Breast epithelium (tissue), 4 donors: ENCODE results near the gene B4GALNT3. TPM values are rescaled to one million over a fixed set of nuclear protein-coding genes. Genes with fewer than 3 reads are reported as not detected.

Experiments
- DNase-seq, 2 donors: peaks; one replicate each; pipeline ENCODE4 v3.0.0-alpha.2; 2019; ENCODE audit warnings: low spot score in 2 of 2
- H3K27ac ChIP-seq, 2 donors: fragments of 200-600 bp; sonication (generic) in 1 of 2; one replicate each; pipeline ENCODE4 v1.5.1; 2016 to 2019; ENCODE audit warnings: mild to moderate bottlenecking in 1 of 2
- H3K27me3 ChIP-seq, 2 donors: fragments of 200-600 bp; sonication (generic) in 1 of 2; one replicate each; pipeline versions ENCODE4 v1.5.1 to v1.6.0; 2017 to 2019; ENCODE audit warnings: control low read depth in 1 of 2, mild to moderate bottlenecking in 1 of 2
- H3K36me3 ChIP-seq: fragments of 200-600 bp; one replicate; pipeline ENCODE4 v1.5.1; 2019
- H3K4me1 ChIP-seq, 2 donors: fragments of 200-600 bp; sonication (generic); one replicate each; pipeline ENCODE4 v1.5.1; 2016 to 2019; ENCODE audit warnings: control low read depth in 1 of 2
- H3K4me3 ChIP-seq, 3 donors: fragments of 200-600 bp; sonication (generic); 1 replicate in 2 of 3; 2 replicates in 1 of 3; pipeline ENCODE4 v1.5.1; 2016 to 2019; ENCODE audit warnings: mild to moderate bottlenecking in 3 of 3, moderate library complexity in 2 of 3
- H3K9me3 ChIP-seq, 2 donors: fragments of 200-600 bp; sonication (generic) in 1 of 2; one replicate each; pipeline ENCODE4 v1.5.1; 2016 to 2019; ENCODE audit warnings: control low read depth in 1 of 2
- CTCF ChIP-seq, 3 donors: fragments of 450-650 bp; IDR thresholded peaks; one replicate each; pipeline ENCODE4 v1.5.1; 2016 to 2017; ENCODE audit warnings: antibody characterized with exemption in 3 of 3, mild to moderate bottlenecking in 3 of 3, moderate library complexity in 3 of 3
- POLR2A ChIP-seq: fragments of 450-650 bp; IDR thresholded peaks from one replicate; pipeline ENCODE4 v1.6.1; 2016; ENCODE audit warnings: antibody characterized with exemption, mild to moderate bottlenecking, moderate library complexity
- POLR2AphosphoS5 ChIP-seq, 3 donors: sonication (generic); formaldehyde crosslinking; IDR thresholded peaks; one replicate each; pipeline ENCODE4 v1.6.1; 2017; ENCODE audit warnings: antibody characterized with exemption in 3 of 3
- intact Hi-C: fragments of 100-400 bp; cut with DNase I; formaldehyde crosslinking; loops from one replicate; pipeline ENCODE4 v1.15.1; 2023; ENCODE audit warnings: low total_unique reads
- total RNA-seq, 3 donors: library from RNA; depleted of rRNA; stranded (reverse); fragments of >200 nt; gene quantifications; one replicate each; pipeline ENCODE4 v1.1.0, GENCODE V29; 2016

Gene B4GALNT3
- total RNA-seq, 3 donors from 2014 or later = 0.16 to 5.9 (median 4.6) TPM

- no peak for DNase-seq
- TF ChIP-seq CTCF (IDR thresholded peaks at IDR 0.05) (no peak), POLR2A (no peak), POLR2AphosphoS5 (IDR thresholded peaks at IDR 0.05) (no peak)
- Histone ChIP-seq H3K36me3 (no peaks in the 10 kb centered on the region), H3K4me1 (no peaks in the 10 kb centered on the region), H3K4me3 (no peak overlapping the region), H3K9me3 (no peaks in the 10 kb centered on the region), H3K27me3 (no peaks in the 10 kb centered on the region), H3K27ac (no peak overlapping the region)
- intact Hi-C loops = no loop called here
Observed at GRCh38 chr12:475286-475685, 15.5 kb downstream of the B4GALNT3 start.

GRCh38 chr12:479161-479560 is 19.4 kb downstream of the B4GALNT3 start:
- no peak overlapping the region for H3K27ac ChIP-seq
- TF ChIP-seq CTCF (IDR thresholded peaks at IDR 0.05) (no peak), POLR2A (no peak), POLR2AphosphoS5 (IDR thresholded peaks at IDR 0.05) (no peak)
- intact Hi-C loops = no loop called here
- H3K9me3 ChIP-seq = no peaks in the 10 kb centered on the region
- no peaks in the 10 kb centered on the region for H3K27me3 ChIP-seq
- no peaks in the 10 kb centered on the region for H3K4me1 ChIP-seq
- no peak overlapping the region for H3K4me3 ChIP-seq
- H3K36me3 ChIP-seq = no peaks in the 10 kb centered on the region
- no peak for DNase-seq

- no peaks in the 10 kb centered on the region for H3K36me3 ChIP-seq
- H3K9me3 ChIP-seq = no peaks in the 10 kb centered on the region
- intact Hi-C loops = loop anchor here (5.0 kb wide), 1 partner anchor 1966 kb away; no protein-coding TSS in a partner anchor
- H3K27me3 ChIP-seq = no peaks in the 10 kb centered on the region
- TF ChIP-seq CTCF (IDR thresholded peaks at IDR 0.05) (no peak), POLR2AphosphoS5 (IDR thresholded peaks at IDR 0.05) (no peak), POLR2A (no peak)
- H3K27ac ChIP-seq = no peak overlapping the region
- H3K4me3 ChIP-seq = no peak overlapping the region
- DNase-seq = no peak
- H3K4me1 ChIP-seq = no peaks in the 10 kb centered on the region
Observed at GRCh38 chr12:480831-481816, 21.4 kb downstream of the B4GALNT3 start.

GRCh38 chr12:482061-482460 is 22.3 kb downstream of the B4GALNT3 start:
- TF ChIP-seq POLR2A (no peak), POLR2AphosphoS5 (IDR thresholded peaks at IDR 0.05) (no peak), CTCF (IDR thresholded peaks at IDR 0.05) (no peak)
- Histone ChIP-seq H3K4me1 (no peaks in the 10 kb centered on the region), H3K4me3 (no peak overlapping the region), H3K27ac (no peak overlapping the region), H3K36me3 (no peaks in the 10 kb centered on the region), H3K27me3 (no peaks in the 10 kb centered on the region), H3K9me3 (no peaks in the 10 kb centered on the region)
- DNase-seq = no peak
- intact Hi-C loops = loop anchor here (5.0 kb wide), 1 partner anchor 1965 kb away; no protein-coding TSS in a partner anchor

- no peaks in the 10 kb centered on the region for H3K36me3 ChIP-seq
- no peak for TF ChIP-seq POLR2AphosphoS5 (IDR thresholded peaks at IDR 0.05)
- no peak for TF ChIP-seq CTCF (IDR thresholded peaks at IDR 0.05)
- TF ChIP-seq POLR2A = no peak
- no peaks in the 10 kb centered on the region for H3K9me3 ChIP-seq
- intact Hi-C loops = loop anchor here (5.0 kb wide), 1 partner anchor 1963 kb away; no protein-coding TSS in a partner anchor
- DNase-seq = no peak
- no peak overlapping the region for H3K27ac ChIP-seq
- no peak overlapping the region for H3K4me3 ChIP-seq
- H3K4me1 ChIP-seq = no peaks in the 10 kb centered on the region
- H3K27me3 ChIP-seq = no peaks in the 10 kb centered on the region
Observed at GRCh38 chr12:484096-484495, 24.4 kb downstream of the B4GALNT3 start.
